CD14-positive monocyte (primary cell): ENCODE data around the gene RAB20. TPM values are rescaled to one million over a fixed set of nuclear protein-coding genes. Genes with fewer than 3 reads are reported as not detected.
A peak's percentile ranks its signal among the peaks of the same experiment; 100 is the strongest.

Experiments
- DNase-seq, 3 donors: peaks; one replicate each; pipeline ENCODE4 v3.0.0-alpha.2; 2011 to 2022
- H2AFZ ChIP-seq: 2 replicates; pipeline ENCODE4 v1.6.0; 2012; ENCODE audit warnings: mild to moderate bottlenecking, low read depth, low read length, inconsistent platforms; ENCODE audit not compliant: insufficient read depth, poor library complexity, severe bottlenecking
- H3K27ac ChIP-seq, 2 donors: 1 replicate in 1 of 2; 2 replicates in 1 of 2; pipeline ENCODE4 v1.5.1; 2012 to 2013; ENCODE audit warnings: low read length in 2 of 2, control low read depth in 1 of 2, inconsistent platforms in 1 of 2, low read depth in 1 of 2, mild to moderate bottlenecking in 1 of 2
- H3K27me3 ChIP-seq, 2 donors: one replicate each; pipeline versions ENCODE4 v1.6.0 to v1.6.1; 2011 to 2013; ENCODE audit warnings: low read length in 2 of 2; ENCODE audit not compliant: control insufficient read depth in 2 of 2, insufficient read depth in 2 of 2
- H3K36me3 ChIP-seq, 2 donors: replicated peaks in 1 of 2; 1 replicate in 1 of 2; 2 replicates in 1 of 2; pipeline versions ENCODE4 v1.5.1 to v1.6.1; 2012 to 2013; ENCODE audit warnings: low read length in 2 of 2, control low read depth in 1 of 2, inconsistent platforms in 1 of 2, mild to moderate bottlenecking in 1 of 2; ENCODE audit not compliant: insufficient read depth in 2 of 2, control insufficient read depth in 1 of 2
- H3K4me1 ChIP-seq, 2 donors: 1 replicate in 1 of 2; 2 replicates in 1 of 2; pipeline versions ENCODE4 v1.5.1 to v1.6.1; 2012 to 2013; ENCODE audit warnings: low read length in 2 of 2, control low read depth in 1 of 2, inconsistent platforms in 1 of 2, mild to moderate bottlenecking in 1 of 2, moderate library complexity in 1 of 2; ENCODE audit not compliant: insufficient read depth in 2 of 2, control insufficient read depth in 1 of 2
- H3K4me2 ChIP-seq: replicated peaks from 2 replicates; pipeline ENCODE3; 2012; ENCODE audit warnings: low read length, moderate library complexity, mild to moderate bottlenecking; ENCODE audit not compliant: poor library complexity, severe bottlenecking; ENCODE audit errors: extremely low read depth
- H3K4me3 ChIP-seq, 3 experiments: fragments of 200-600 bp in 1 of 3; sonication (generic) in 1 of 3; replicated peaks in 1 of 3; 1 replicate in 2 of 3; 2 replicates in 1 of 3; pipeline ENCODE4 v1.5.1; 2011 to 2013; ENCODE audit warnings: low read length in 3 of 3, mild to moderate bottlenecking in 3 of 3, control low read depth in 2 of 3, low read depth in 2 of 3, inconsistent platforms in 1 of 3, moderate library complexity in 1 of 3
- H3K79me2 ChIP-seq: 2 replicates; pipeline ENCODE4 v1.6.0; 2012; ENCODE audit warnings: mild to moderate bottlenecking, control low read depth, inconsistent platforms, low read length, moderate library complexity; ENCODE audit not compliant: insufficient read depth
- H3K9ac ChIP-seq: 2 replicates; pipeline ENCODE4 v1.6.0; 2017; ENCODE audit warnings: low read length, mild to moderate bottlenecking; ENCODE audit not compliant: insufficient read depth, poor library complexity, severe bottlenecking
- H3K9me3 ChIP-seq, 2 donors: replicated peaks in 1 of 2; 1 replicate in 1 of 2; 2 replicates in 1 of 2; pipeline versions ENCODE4 v1.5.1 to v1.6.1; 2012 to 2013; ENCODE audit warnings: low read length in 2 of 2, control low read depth in 1 of 2; ENCODE audit not compliant: control insufficient read depth in 1 of 2, insufficient read depth in 1 of 2
- H4K20me1 ChIP-seq: 2 replicates; pipeline ENCODE4 v1.6.0; 2012; ENCODE audit warnings: mild to moderate bottlenecking, low read length, control low read depth, moderate library complexity; ENCODE audit not compliant: insufficient read depth
- H3K27ac Mint-ChIP-seq, 7 donors: one replicate each; pipeline ENCODE4 v1.8.0; 2020; ENCODE audit warnings: mild to moderate bottlenecking in 7 of 7, mixed read lengths in 7 of 7, moderate library complexity in 6 of 7, inconsistent platforms in 2 of 7
- H3K27me3 Mint-ChIP-seq, 3 donors: one replicate each; pipeline ENCODE4 v1.8.0; 2021 to 2022; ENCODE audit warnings: low read depth in 3 of 3, mild to moderate bottlenecking in 3 of 3, mixed read lengths in 3 of 3, moderate library complexity in 3 of 3, inconsistent platforms in 1 of 3
- H3K36me3 Mint-ChIP-seq, 2 donors: one replicate each; pipeline ENCODE4 v1.8.0; 2020; ENCODE audit warnings: mixed read lengths in 2 of 2, inconsistent platforms in 1 of 2, mild to moderate bottlenecking in 1 of 2
- H3K4me1 Mint-ChIP-seq: one replicate; pipeline ENCODE4 v1.8.0; 2020; ENCODE audit warnings: mild to moderate bottlenecking, mixed read lengths
- H3K4me3 Mint-ChIP-seq, 2 donors: one replicate each; pipeline ENCODE4 v1.8.0; 2020; ENCODE audit warnings: mild to moderate bottlenecking in 2 of 2, mixed read lengths in 2 of 2, moderate library complexity in 1 of 2
- H3K9me3 Mint-ChIP-seq, 7 donors: one replicate each; pipeline ENCODE4 v1.8.0; 2020 to 2022; ENCODE audit warnings: mixed read lengths in 7 of 7, mild to moderate bottlenecking in 6 of 7, moderate library complexity in 6 of 7, inconsistent platforms in 2 of 7
- WGBS: methylation state at CpG from one replicate; pipeline ENCODE4 v1.1.5; 2013; ENCODE audit warnings: missing lambda C conversion rate; ENCODE audit not compliant: insufficient coverage; 5-methylcytosine and 5-hydroxymethylcytosine counted together
- intact Hi-C, 2 donors: fragments of 100-400 bp; cut with micrococcal nuclease; formaldehyde crosslinking; loops; one replicate each; pipeline versions ENCODE4 v1.15.0 to v1.15.1; 2023
- polyA minus RNA-seq: library from RNA; depleted of rRNA, polyadenylated mRNA; stranded (reverse); fragments of >200 nt; gene quantifications from 2 replicates; pipeline ENCODE4 v1.2.3, GENCODE V29; 2012
- polyA plus RNA-seq, 3 donors: library from polyadenylated mRNA; depleted of rRNA in 1 of 3; unstranded in 2 of 3; stranded (reverse) in 1 of 3; fragments of 300-500 nt in 2 of 3; fragments of >200 nt in 1 of 3; fragmentation: Illumina TruSeq in 2 of 3; gene quantifications; 1 replicate in 2 of 3; 2 replicates in 1 of 3; pipeline ENCODE4 v1.2.3, GENCODE V29; 2012 to 2021
- total RNA-seq, 12 experiments: library from RNA in 1 of 12; stranded (reverse) in 1 of 12; fragments of 120-200 nt in 1 of 12; gene quantifications; one replicate each; pipeline ENCODE4 v1.2.4 and lab custom pipeline; 2013 to 2026; ENCODE audit warnings: mixed read lengths in 6 of 12, inconsistent platforms in 1 of 12
- TF ChIP-seq, protein P1 (sequence below): fragments of 200-600 bp; IDR thresholded peaks from one replicate; pipeline ENCODE4 v1.8.0; 2022; ENCODE audit warnings: antibody characterized with exemption, mild to moderate bottlenecking

The RAB20 gene
- 38.3 TPM for total RNA-seq (2013)
- polyA plus RNA-seq (10 to 100 TPM; 37.8 to 77.5 (median 43.1) TPM), polyA minus RNA-seq (52.8 and 57.8 TPM in 2 replicates), total RNA-seq (lab: John Stamatoyannopoulos, UW) (10.1 to 35.2 (median 27.6) reads per million in 11 experiments)

- Histone ChIP-seq H3K4me1 (peaks cover 29 to 64% of the 10 kb centered on the region in 2 donors), H3K27ac (peak within 1 kb of the TSS; percentile 87 to 92), H2AFZ (peak within 1 kb of the TSS; percentile 80), H3K4me2 (peak within 1 kb of the TSS; percentile 83), H4K20me1 (peaks cover 49% of the 10 kb centered on the region), H3K9me3 (no peaks in the 10 kb centered on the region), H3K36me3 (peaks cover 5 to 22% of the 10 kb centered on the region in 2 donors), H3K27me3 (no peaks in the 10 kb centered on the region), H3K79me2 (peaks cover 69% of the 10 kb centered on the region), H3K4me3 (peak within 1 kb of the TSS; percentile 71 to 93 (median 89)), H3K9ac (peak within 1 kb of the TSS; percentile 85)
- peaks cover 59% of the 10 kb centered on the region for H3K4me1 Mint-ChIP-seq
- WGBS: under 1% methylated on average over 65 of the region's 79 CpGs
- H3K36me3 Mint-ChIP-seq: peaks cover 30 to 39% of the 10 kb centered on the region in 2 donors
- DNase-seq: peak; percentile 77 to 89 (median 89)
- peak within 1 kb of the TSS; percentile 99 for H3K4me3 Mint-ChIP-seq
- H3K27ac Mint-ChIP-seq: peak within 1 kb of the TSS; percentile 93 to 97 (median 95)
- peaks cover 0 to 2% (median 0%) of the 10 kb centered on the region in 7 donors for H3K9me3 Mint-ChIP-seq
- intact Hi-C loops: loop anchor here (2.0 to 10.0 kb wide), 5 partner anchors 39 to 153 kb away; partner anchors contain the start of gene ING1 (in 1 of the 2)
- peaks cover 0 to 3% (median 1%) of the 10 kb centered on the region in 3 donors for H3K27me3 Mint-ChIP-seq
- TF ChIP-seq, protein P1, sequence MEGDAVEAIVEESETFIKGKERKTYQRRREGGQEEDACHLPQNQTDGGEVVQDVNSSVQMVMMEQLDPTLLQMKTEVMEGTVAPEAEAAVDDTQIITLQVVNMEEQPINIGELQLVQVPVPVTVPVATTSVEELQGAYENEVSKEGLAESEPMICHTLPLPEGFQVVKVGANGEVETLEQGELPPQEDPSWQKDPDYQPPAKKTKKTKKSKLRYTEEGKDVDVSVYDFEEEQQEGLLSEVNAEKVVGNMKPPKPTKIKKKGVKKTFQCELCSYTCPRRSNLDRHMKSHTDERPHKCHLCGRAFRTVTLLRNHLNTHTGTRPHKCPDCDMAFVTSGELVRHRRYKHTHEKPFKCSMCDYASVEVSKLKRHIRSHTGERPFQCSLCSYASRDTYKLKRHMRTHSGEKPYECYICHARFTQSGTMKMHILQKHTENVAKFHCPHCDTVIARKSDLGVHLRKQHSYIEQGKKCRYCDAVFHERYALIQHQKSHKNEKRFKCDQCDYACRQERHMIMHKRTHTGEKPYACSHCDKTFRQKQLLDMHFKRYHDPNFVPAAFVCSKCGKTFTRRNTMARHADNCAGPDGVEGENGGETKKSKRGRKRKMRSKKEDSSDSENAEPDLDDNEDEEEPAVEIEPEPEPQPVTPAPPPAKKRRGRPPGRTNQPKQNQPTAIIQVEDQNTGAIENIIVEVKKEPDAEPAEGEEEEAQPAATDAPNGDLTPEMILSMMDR: no peak
Measured at GRCh38 chr13:110561344-110562035, at the start of gene RAB20. TSS of gene RAB20 (minus strand) at chr13:110561722. CDS start at chr13:110561519, 203 bp downstream.

DNA sequence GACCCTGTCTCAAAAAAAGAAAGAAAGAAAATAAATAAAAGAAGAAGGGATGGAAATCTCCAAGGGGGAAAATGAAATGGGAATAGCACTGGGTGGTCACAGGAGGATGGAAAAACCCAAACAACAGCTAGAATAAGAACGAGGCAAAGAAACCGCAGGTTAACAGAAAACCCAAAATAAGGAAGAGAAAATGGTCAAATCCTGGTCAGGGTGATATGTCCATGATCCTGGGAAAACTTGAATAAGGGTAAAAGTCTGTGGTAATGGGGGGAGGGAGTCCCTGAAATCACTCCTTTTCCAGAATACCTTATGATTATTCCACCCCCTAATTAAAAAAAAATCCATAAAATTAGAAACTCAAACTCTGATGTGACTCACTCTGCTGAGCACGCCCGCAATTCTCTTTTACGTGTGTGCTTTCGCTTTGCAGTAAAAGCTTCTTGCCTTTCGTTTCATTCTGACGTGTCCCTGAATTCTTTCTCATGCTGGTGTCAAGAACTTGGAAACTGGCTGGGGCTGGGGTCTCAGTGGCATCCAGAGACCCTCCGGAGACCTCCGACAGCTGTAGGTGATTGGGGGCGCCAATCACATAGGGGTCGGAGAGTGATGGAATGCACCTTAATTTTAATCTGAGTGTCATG, 49.6 kb upstream of the RAB20 start:
- no peak for DNase-seq
- Histone ChIP-seq H2AFZ (no peak overlapping the region), H3K79me2 (peaks cover 3% of the 10 kb centered on the region), H3K4me3 (no peak overlapping the region), H4K20me1 (no peaks in the 10 kb centered on the region), H3K4me1 (peaks cover 7 to 8% of the 10 kb centered on the region in 2 donors), H3K4me2 (no peak overlapping the region), H3K27ac (no peak overlapping the region), H3K9me3 (peaks cover 0 to 8% of the 10 kb centered on the region in 2 donors), H3K27me3 (no peaks in the 10 kb centered on the region), H3K9ac (no peak overlapping the region), H3K36me3 (no peaks in the 10 kb centered on the region)
- no peak overlapping the region for H3K4me3 Mint-ChIP-seq
- 96% methylated on average over 10 of the region's 12 CpGs for WGBS
- peaks cover 4% of the 10 kb centered on the region for H3K4me1 Mint-ChIP-seq
- no peak overlapping the region for H3K27ac Mint-ChIP-seq
- peaks cover 7 to 20% (median 13%) of the 10 kb centered on the region in 7 donors for H3K9me3 Mint-ChIP-seq
- intact Hi-C loops: no loop called here
- peaks cover 3 to 26% (median 4%) of the 10 kb centered on the region in 3 donors for H3K27me3 Mint-ChIP-seq
- TF ChIP-seq, protein P1: no peak
- peaks cover 0 to 2% of the 10 kb centered on the region in 2 donors for H3K36me3 Mint-ChIP-seq
